ENCODE results near the gene BCDIN3D. TPM values are rescaled to one million over a fixed set of nuclear protein-coding genes. Genes with fewer than 3 reads are reported as not detected.

Gene BCDIN3D
- total and polyA plus RNA-seq, 2 donors (not counting 3 experiments of a cell fraction or from before 2014, with no cell fraction given), result 1.8 to 3.1 TPM

DNA sequence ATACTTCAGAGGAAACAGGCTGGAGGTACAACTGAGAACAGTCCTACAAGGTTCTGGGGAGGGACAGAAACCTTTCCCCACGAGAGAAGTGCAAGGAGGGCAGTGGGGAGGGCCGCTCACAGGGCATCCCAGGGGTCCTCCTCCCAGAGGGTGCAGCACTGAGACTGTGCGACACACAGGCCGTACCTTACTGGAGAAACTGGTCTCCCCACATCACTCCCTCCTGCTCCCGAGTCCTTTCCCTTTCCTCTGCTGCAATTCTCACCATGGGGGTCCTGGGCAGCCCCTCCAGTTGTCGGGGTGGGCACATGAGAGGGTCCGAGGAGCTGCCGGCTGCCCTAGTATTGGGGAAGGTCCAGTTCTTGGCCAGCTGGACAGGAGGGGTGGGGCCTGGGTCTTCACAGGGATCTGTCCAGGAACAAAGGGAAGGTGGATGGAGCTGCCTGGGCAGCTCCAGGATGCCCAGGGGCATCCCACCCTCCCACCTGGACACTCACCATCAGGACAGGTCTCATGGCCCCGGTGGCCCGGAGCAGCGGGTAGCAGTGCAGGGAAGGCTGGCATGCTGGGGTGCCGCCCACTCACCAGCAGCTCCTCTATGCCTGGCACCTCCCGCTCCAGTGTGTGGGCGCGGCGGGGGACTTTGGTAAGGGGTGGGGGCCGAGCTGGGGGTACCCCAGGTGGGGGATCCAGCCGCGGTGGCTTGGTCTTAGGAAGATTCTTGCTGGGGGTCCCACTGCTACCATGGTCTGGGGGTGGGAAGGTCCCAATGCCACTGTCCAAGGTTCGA, 50.5 kb downstream of the BCDIN3D start:
- ChIA-PET CTCF (interaction anchor here (0.6 to 1.7 kb wide), 3 partner anchors 29 to 278 kb away, joined by 3 to 5 read pairs (median 3); partner anchors contain the start of gene TMBIM6), POLR2A (no interaction called here)
- TF ChIP-seq FOS (IDR thresholded peaks at IDR 0.05; ENCODE audit: borderline replicate concordance, insufficient read depth, low read length) (no peak), POLR2A (IDR thresholded peaks at IDR 0.05; ENCODE audit: low read depth, low read length) (no peak), POLR2AphosphoS5 (IDR thresholded peaks at IDR 0.05; ENCODE audit: insufficient read depth, low read depth, low read length) (no peak), GATA2 (IDR thresholded peaks at IDR 0.05; ENCODE audit: insufficient read depth, insufficient read length, low read depth, low read length) (no peak), MYC (IDR thresholded peaks at IDR 0.05; ENCODE audit: low read depth, low read length) (no peak), EZH2 (IDR thresholded peaks at IDR 0.05; ENCODE audit: borderline replicate concordance, low read depth, low read length, severe bottlenecking) (no peak), JUN (IDR thresholded peaks at IDR 0.05; ENCODE audit: borderline replicate concordance, insufficient read depth, insufficient read length, low read depth) (no peak)
- TF ChIP-seq, protein P1, sequence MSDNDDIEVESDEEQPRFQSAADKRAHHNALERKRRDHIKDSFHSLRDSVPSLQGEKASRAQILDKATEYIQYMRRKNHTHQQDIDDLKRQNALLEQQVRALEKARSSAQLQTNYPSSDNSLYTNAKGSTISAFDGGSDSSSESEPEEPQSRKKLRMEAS (IDR thresholded peaks at IDR 0.05; ENCODE audit: insufficient read depth, insufficient read length), result no peak
- TF ChIP-seq, protein P2, sequence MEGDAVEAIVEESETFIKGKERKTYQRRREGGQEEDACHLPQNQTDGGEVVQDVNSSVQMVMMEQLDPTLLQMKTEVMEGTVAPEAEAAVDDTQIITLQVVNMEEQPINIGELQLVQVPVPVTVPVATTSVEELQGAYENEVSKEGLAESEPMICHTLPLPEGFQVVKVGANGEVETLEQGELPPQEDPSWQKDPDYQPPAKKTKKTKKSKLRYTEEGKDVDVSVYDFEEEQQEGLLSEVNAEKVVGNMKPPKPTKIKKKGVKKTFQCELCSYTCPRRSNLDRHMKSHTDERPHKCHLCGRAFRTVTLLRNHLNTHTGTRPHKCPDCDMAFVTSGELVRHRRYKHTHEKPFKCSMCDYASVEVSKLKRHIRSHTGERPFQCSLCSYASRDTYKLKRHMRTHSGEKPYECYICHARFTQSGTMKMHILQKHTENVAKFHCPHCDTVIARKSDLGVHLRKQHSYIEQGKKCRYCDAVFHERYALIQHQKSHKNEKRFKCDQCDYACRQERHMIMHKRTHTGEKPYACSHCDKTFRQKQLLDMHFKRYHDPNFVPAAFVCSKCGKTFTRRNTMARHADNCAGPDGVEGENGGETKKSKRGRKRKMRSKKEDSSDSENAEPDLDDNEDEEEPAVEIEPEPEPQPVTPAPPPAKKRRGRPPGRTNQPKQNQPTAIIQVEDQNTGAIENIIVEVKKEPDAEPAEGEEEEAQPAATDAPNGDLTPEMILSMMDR (IDR thresholded peaks at IDR 0.05; ENCODE audit: extremely low read depth in 1 of 2, insufficient read depth in 1 of 2, low read depth in 1 of 2, low read length in 2 of 2), result no peak
- H3K4me2 ChIP-seq (ENCODE audit: insufficient read depth, low read length), result no peak overlapping the region
- FAIRE-seq (no peak), DNase-seq (ENCODE audit: low read depth, low spot score) (no peak)
- H3K79me2 ChIP-seq (ENCODE audit: control insufficient read depth, insufficient read depth, low read length), result no peaks in the 10 kb centered on the region
- dilution Hi-C loops (cut with MboI; ENCODE audit: extremely low pct_ligation_motif_present, low sequenced_read_pairs), result no loop called here
- no TSS peak for BruUV-seq (replicated peaks)
- no peaks in the 10 kb centered on the region for H3K27me3 ChIP-seq (ENCODE audit: control insufficient read depth in 2 of 2, insufficient read depth in 2 of 2, low read length in 2 of 2)
- H3K9ac ChIP-seq (replicated peaks; ENCODE audit: extremely low read depth, insufficient read depth, low read length), result no peak overlapping the region
- H2AFZ ChIP-seq (ENCODE audit: low read depth, low read length), result no peak overlapping the region
- no peaks in the 10 kb centered on the region for H4K20me1 ChIP-seq (replicated peaks; ENCODE audit: control insufficient read depth, extremely low read depth, insufficient read depth, low read length)
- intact Hi-C loops (cut with micrococcal nuclease), result no loop called here
- H3K4me1 ChIP-seq (ENCODE audit: control insufficient read depth, extremely low read depth, insufficient read depth, low read length), result peaks cover 9% of the 10 kb centered on the region
- no peak overlapping the region for H3K4me3 ChIP-seq (replicated peaks in 1 of 3; ENCODE audit: insufficient read depth in 1 of 3, low read depth in 1 of 3, low read length in 3 of 3)
- no peak overlapping the region for H3K27ac ChIP-seq (ENCODE audit: insufficient read depth, low read depth, low read length)
- H3K36me3 ChIP-seq (ENCODE audit: control insufficient read depth in 2 of 2, extremely low read depth in 1 of 2, insufficient read depth in 2 of 2, low read length in 2 of 2), result peaks cover 0 to 26% of the 10 kb centered on the region in 2 experiments
- H3K9me3 ChIP-seq (replicated peaks; ENCODE audit: control insufficient read depth, insufficient read depth, low read length), result no peaks in the 10 kb centered on the region
- H3K9me1 ChIP-seq (replicated peaks; ENCODE audit: control insufficient read depth, extremely low read depth, insufficient read depth, low read length), result no peaks in the 10 kb centered on the region
